Effector memory CD8-positive, alpha-beta T cell (primary cell): ENCODE measurements around the gene MARCHF9.

ENCODE experiments used
- ATAC-seq: fragments of 150-1000 bp; cut with Tn5 transposase; replicated peaks from 2 replicates; pipeline ENCODE4 v1.10.0; 2021; ENCODE audit warnings: mild to moderate bottlenecking, moderate library complexity
- DNase-seq, 3 experiments: peaks; one replicate each; pipeline ENCODE4 v3.0.0; 2021
- H3K27ac Mint-ChIP-seq, 2 donors: one replicate each; pipeline ENCODE4 v1.8.0; 2022; ENCODE audit warnings: mild to moderate bottlenecking in 2 of 2, mixed read lengths in 2 of 2, moderate library complexity in 2 of 2
- H3K27me3 Mint-ChIP-seq, 2 donors: one replicate each; pipeline ENCODE4 v1.8.0; 2022; ENCODE audit warnings: mixed read lengths in 2 of 2
- H3K36me3 Mint-ChIP-seq: one replicate; pipeline ENCODE4 v1.8.0; 2022; ENCODE audit warnings: mild to moderate bottlenecking, moderate library complexity, mixed read lengths; ENCODE audit not compliant: insufficient read depth
- H3K4me1 Mint-ChIP-seq, 2 donors: one replicate each; pipeline ENCODE4 v1.8.0; 2022; ENCODE audit warnings: low read depth in 2 of 2, mixed read lengths in 2 of 2
- H3K4me3 Mint-ChIP-seq, 2 donors: one replicate each; pipeline ENCODE4 v1.8.0; 2022; ENCODE audit warnings: mild to moderate bottlenecking in 2 of 2, mixed read lengths in 2 of 2, moderate library complexity in 2 of 2
- H3K9me3 Mint-ChIP-seq, 2 donors: one replicate each; pipeline ENCODE4 v1.8.0; 2022; ENCODE audit warnings: mixed read lengths in 2 of 2

MARCHF9 gene

GRCh38 chr12:57781801-57782200 is 26.9 kb downstream of the MARCHF9 start:
- peaks cover 37% of the 10 kb centered on the region for H3K36me3 Mint-ChIP-seq
- peak overlapping the region; percentile 99 for H3K27ac Mint-ChIP-seq
- no peak for DNase-seq
- peak overlapping the region; percentile 15 to 100 for H3K4me3 Mint-ChIP-seq
- peaks cover 32 to 35% of the 10 kb centered on the region in 2 donors for H3K4me1 Mint-ChIP-seq
- ATAC-seq, result no peak
- no peaks in the 10 kb centered on the region for H3K27me3 Mint-ChIP-seq
- no peaks in the 10 kb centered on the region for H3K9me3 Mint-ChIP-seq

GRCh38 chr12:57782243-57782607 is 27.3 kb downstream of the MARCHF9 start:
- Mint-ChIP-seq H3K4me3 (peak overlapping the region; percentile 100), H3K27ac (peak overlapping the region; percentile 99), H3K36me3 (peaks cover 39% of the 10 kb centered on the region), H3K4me1 (peaks cover 32 to 35% of the 10 kb centered on the region in 2 donors), H3K27me3 (no peaks in the 10 kb centered on the region), H3K9me3 (no peaks in the 10 kb centered on the region)
- DNase-seq (no peak), ATAC-seq (no peak)

GRCh38 chr12:57782608-57783465 is 27.9 kb downstream of the MARCHF9 start, which contains the start of gene TSFM:
TSS of gene TSFM (plus strand) at chr12:57782787. CDS start at chr12:57782802, 15 bp downstream.
- H3K36me3 Mint-ChIP-seq, result peaks cover 45% of the 10 kb centered on the region
- H3K27ac Mint-ChIP-seq, result peak within 1 kb of the TSS; percentile 99

DNA sequence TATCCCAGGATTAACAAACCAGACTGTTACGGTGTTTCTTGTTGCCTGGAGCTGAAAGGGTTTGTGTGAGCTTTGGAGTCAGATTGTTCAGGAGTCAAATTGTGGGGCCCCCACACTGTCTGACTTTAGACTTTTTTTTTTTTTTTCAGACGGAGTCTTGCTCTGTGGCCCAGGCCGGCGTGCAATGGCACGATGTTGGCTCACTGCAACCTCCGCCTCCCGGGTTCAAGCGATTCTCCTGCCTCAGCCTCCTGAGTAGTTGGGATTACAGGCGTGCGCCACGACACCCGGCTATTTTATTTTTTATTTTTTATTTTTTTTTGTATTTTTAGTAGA is 28.5 kb downstream of the MARCHF9 start:
- ATAC-seq (no peak), DNase-seq (no peak)
- H3K9me3 Mint-ChIP-seq, result no peaks in the 10 kb centered on the region
- peak overlapping the region; percentile 100 for H3K4me3 Mint-ChIP-seq
- H3K27ac Mint-ChIP-seq, result peak overlapping the region in 1 of 2 donors; percentile 99
- peaks cover 51% of the 10 kb centered on the region for H3K36me3 Mint-ChIP-seq
- H3K4me1 Mint-ChIP-seq, result peaks cover 32 to 36% of the 10 kb centered on the region in 2 donors
- H3K27me3 Mint-ChIP-seq, result no peaks in the 10 kb centered on the region

More at GRCh38 chr12:57782608-57783465, 27.9 kb downstream of the MARCHF9 start, which contains the start of gene TSFM:
- no peaks in the 10 kb centered on the region for H3K9me3 Mint-ChIP-seq
- DNase-seq, result peak; percentile 95 to 97 (median 96)
- H3K27me3 Mint-ChIP-seq, result no peaks in the 10 kb centered on the region
- H3K4me3 Mint-ChIP-seq, result peak within 1 kb of the TSS; percentile 100
- peak; percentile 85 for ATAC-seq
- H3K4me1 Mint-ChIP-seq, result peaks cover 32 to 35% of the 10 kb centered on the region in 2 donors

GRCh38 chr12:57783861-57784260 is 29.0 kb downstream of the MARCHF9 start:
- H3K4me3 Mint-ChIP-seq, result peak overlapping the region; percentile 100
- peaks cover 34 to 38% of the 10 kb centered on the region in 2 donors for H3K4me1 Mint-ChIP-seq
- ATAC-seq (no peak), DNase-seq (no peak)
- no peaks in the 10 kb centered on the region for H3K9me3 Mint-ChIP-seq
- no peaks in the 10 kb centered on the region for H3K27me3 Mint-ChIP-seq
- H3K27ac Mint-ChIP-seq, result no peak overlapping the region
- H3K36me3 Mint-ChIP-seq, result peaks cover 55% of the 10 kb centered on the region

- Mint-ChIP-seq H3K27ac (peak overlapping the region in 1 of 2 donors; percentile 54), H3K27me3 (no peaks in the 10 kb centered on the region), H3K36me3 (peaks cover 82% of the 10 kb centered on the region), H3K4me3 (no peak overlapping the region), H3K9me3 (no peaks in the 10 kb centered on the region), H3K4me1 (peaks cover 0 to 2% of the 10 kb centered on the region in 2 donors)
- ATAC-seq, result no peak
- no peak for DNase-seq
These were observed 39.0 kb downstream of the MARCHF9 start for GRCh38 chr12:57793920-57794319.

DNA sequence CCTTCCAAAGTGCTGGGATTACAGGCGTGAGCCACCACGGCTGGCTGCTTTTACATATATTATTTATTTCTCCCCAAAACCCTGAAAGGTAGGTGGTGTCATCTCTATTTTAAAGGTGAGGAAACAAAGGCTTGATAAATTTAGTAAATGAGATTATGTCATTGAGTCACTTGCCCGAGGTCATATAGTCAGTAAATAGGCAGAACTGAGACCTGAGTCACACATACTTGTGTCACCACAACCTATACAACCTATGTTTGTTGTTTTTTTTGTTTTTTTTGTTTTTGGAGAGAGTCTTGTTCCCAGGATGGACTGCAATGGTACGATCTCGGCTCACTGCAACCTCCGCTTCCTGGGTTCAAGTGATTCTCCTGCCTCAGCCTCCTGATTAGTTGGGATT is 40.5 kb downstream of the MARCHF9 start:
- no peak overlapping the region for H3K27ac Mint-ChIP-seq
- H3K4me3 Mint-ChIP-seq, result no peak overlapping the region
- H3K27me3 Mint-ChIP-seq, result no peaks in the 10 kb centered on the region
- no peaks in the 10 kb centered on the region for H3K9me3 Mint-ChIP-seq
- no peak for ATAC-seq
- peaks cover 77% of the 10 kb centered on the region for H3K36me3 Mint-ChIP-seq
- DNase-seq, result no peak
- peaks cover 0 to 5% of the 10 kb centered on the region in 2 donors for H3K4me1 Mint-ChIP-seq

GRCh38 chr12:57796996-57797395 is 42.1 kb downstream of the MARCHF9 start:
- ATAC-seq (no peak), DNase-seq (no peak)
- Mint-ChIP-seq H3K4me1 (peaks cover 0 to 5% of the 10 kb centered on the region in 2 donors), H3K36me3 (peaks cover 64% of the 10 kb centered on the region), H3K9me3 (no peaks in the 10 kb centered on the region), H3K27ac (peak overlapping the region in 1 of 2 donors; percentile 46), H3K4me3 (no peak overlapping the region), H3K27me3 (no peaks in the 10 kb centered on the region)

DNA sequence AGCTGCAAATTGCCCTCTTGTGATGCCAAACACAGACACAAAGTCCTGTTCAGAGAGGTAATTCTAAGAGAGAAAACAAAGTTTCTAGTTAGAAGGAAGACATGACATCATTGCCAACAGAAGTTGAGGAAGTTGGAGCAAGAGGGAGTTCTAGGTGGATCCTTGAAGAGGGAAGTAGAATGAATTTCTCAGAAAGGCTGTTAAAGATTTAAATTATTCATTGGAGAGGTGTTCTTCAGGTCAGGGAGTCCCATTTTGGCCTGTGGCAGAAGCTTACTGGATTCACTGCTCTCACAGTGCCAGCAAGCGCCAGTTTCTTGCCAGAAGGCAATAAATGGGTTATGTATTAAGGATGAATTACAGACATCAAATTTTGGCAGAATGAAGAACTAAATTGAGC is 43.0 kb downstream of the MARCHF9 start:
- no peak overlapping the region for H3K4me3 Mint-ChIP-seq
- H3K4me1 Mint-ChIP-seq, result peaks cover 0 to 5% of the 10 kb centered on the region in 2 donors
- peak overlapping the region; percentile 12 to 46 for H3K27ac Mint-ChIP-seq
- DNase-seq, result no peak
- H3K9me3 Mint-ChIP-seq, result no peaks in the 10 kb centered on the region
- H3K27me3 Mint-ChIP-seq, result no peaks in the 10 kb centered on the region
- ATAC-seq, result no peak
- H3K36me3 Mint-ChIP-seq, result peaks cover 55% of the 10 kb centered on the region

DNA sequence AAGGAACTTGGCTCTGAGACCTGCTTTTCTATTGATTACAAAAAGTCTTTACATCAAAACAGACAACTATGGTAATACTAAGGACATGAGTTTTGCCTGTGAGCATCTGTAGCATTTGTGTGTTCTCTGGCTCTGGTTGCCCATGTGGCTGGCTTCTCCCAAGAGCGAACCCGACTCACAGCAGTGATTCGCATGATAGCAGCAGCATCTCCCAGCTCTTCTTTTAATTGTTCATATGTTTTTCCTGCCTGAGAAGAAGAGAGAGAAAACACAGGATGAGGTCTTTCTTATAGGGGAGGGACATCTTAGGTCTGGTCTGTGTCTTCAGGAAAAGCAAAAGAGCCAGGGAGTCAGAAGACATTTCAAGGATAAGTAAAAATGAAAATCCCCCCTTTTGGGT is 46.1 kb downstream of the MARCHF9 start:
- H3K27me3 Mint-ChIP-seq, result no peaks in the 10 kb centered on the region
- DNase-seq, result no peak
- no peak for ATAC-seq
- peaks cover 0 to 5% of the 10 kb centered on the region in 2 donors for H3K4me1 Mint-ChIP-seq
- no peaks in the 10 kb centered on the region for H3K9me3 Mint-ChIP-seq
- H3K27ac Mint-ChIP-seq, result peak overlapping the region in 1 of 2 donors; percentile 23
- H3K4me3 Mint-ChIP-seq, result no peak overlapping the region
- H3K36me3 Mint-ChIP-seq, result peaks cover 29% of the 10 kb centered on the region

- Mint-ChIP-seq H3K9me3 (no peaks in the 10 kb centered on the region), H3K27ac (no peak overlapping the region), H3K27me3 (no peaks in the 10 kb centered on the region), H3K36me3 (peaks cover 18% of the 10 kb centered on the region), H3K4me1 (peaks cover 0 to 5% of the 10 kb centered on the region in 2 donors), H3K4me3 (no peak overlapping the region)
- DNase-seq (no peak), ATAC-seq (no peak)
These were observed 47.7 kb downstream of the MARCHF9 start for GRCh38 chr12:57802607-57803006.

DNA sequence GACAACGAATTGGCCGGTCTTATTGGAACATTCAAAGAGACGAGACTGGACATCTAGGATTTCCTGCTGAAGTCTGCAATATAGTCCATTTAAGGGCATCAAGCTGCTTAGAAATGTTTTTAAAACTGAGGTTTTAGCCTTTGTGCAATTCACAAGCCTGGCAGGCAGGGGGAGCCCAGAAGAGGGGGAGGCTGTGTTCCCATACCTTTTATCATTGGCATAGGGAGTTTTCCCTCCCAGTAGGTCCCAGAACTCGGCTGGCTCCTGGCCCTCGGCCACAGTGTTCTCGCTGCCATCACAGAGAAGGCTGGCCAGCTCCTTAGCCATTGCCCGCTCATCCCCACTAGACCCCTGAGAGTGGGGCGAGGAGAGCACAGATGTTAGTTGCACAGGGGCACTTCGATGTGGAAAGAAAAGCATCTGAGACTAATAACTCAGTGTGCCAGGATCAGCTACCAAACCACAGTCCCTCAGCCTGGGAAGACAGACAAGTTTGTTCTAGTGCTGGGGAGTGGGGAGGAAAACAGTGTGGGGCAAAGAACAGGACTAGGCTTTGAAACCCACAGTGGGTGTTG is 48.5 kb downstream of the MARCHF9 start:
- Mint-ChIP-seq H3K36me3 (peaks cover 15% of the 10 kb centered on the region), H3K4me3 (no peak overlapping the region), H3K4me1 (peaks cover 0 to 5% of the 10 kb centered on the region in 2 donors), H3K27me3 (no peaks in the 10 kb centered on the region), H3K27ac (peak overlapping the region in 1 of 2 donors; percentile 32), H3K9me3 (no peaks in the 10 kb centered on the region)
- peak; percentile 36 for ATAC-seq
- peak; percentile 16 to 38 (median 22) for DNase-seq

- H3K27me3 Mint-ChIP-seq, result no peaks in the 10 kb centered on the region
- no peaks in the 10 kb centered on the region for H3K4me1 Mint-ChIP-seq
- H3K4me3 Mint-ChIP-seq, result no peak overlapping the region
- no peak for ATAC-seq
- H3K9me3 Mint-ChIP-seq, result no peaks in the 10 kb centered on the region
- no peak for DNase-seq
- H3K27ac Mint-ChIP-seq, result no peak overlapping the region
- peaks cover 9% of the 10 kb centered on the region for H3K36me3 Mint-ChIP-seq
These were observed 51.8 kb downstream of the MARCHF9 start for GRCh38 chr12:57806677-57807076.

- Mint-ChIP-seq H3K27ac (no peak overlapping the region), H3K4me1 (no peaks in the 10 kb centered on the region), H3K27me3 (no peaks in the 10 kb centered on the region), H3K9me3 (no peaks in the 10 kb centered on the region), H3K36me3 (peaks cover 9% of the 10 kb centered on the region), H3K4me3 (no peak overlapping the region)
- DNase-seq, result no peak
- ATAC-seq, result no peak
These were observed 52.4 kb downstream of the MARCHF9 start for GRCh38 chr12:57807285-57807684.
